T-helper 1 cell treated with Interleukin-12 subunit alpha and Interleukin-12 subunit beta and Interleukin-4 antibody, amounts not matched to agents 30 ng/mL and 1 ng/mL, for 36 hours (primary cell): ENCODE measurements around the gene SEC61A2. TPM values are rescaled to one million over a fixed set of nuclear protein-coding genes. Genes with fewer than 3 reads are reported as not detected.
"Not testable (repeated sequence)": the region's sequence is repeated elsewhere in the genome, so short reads cannot be mapped to it uniquely, and the experiment has no call there.

ENCODE experiments used
- intact Hi-C: fragments of 100-400 bp; cut with micrococcal nuclease; formaldehyde crosslinking; loops from one replicate; pipeline ENCODE4 v1.15.1; 2024
- total RNA-seq: library from RNA; stranded (reverse); gene quantifications from 2 replicates; pipeline ENCODE4 v1.2.3, GENCODE V29; 2022

Gene SEC61A2
- total RNA-seq, 1 donor from 2014 or later, result 28.3 TPM

DNA sequence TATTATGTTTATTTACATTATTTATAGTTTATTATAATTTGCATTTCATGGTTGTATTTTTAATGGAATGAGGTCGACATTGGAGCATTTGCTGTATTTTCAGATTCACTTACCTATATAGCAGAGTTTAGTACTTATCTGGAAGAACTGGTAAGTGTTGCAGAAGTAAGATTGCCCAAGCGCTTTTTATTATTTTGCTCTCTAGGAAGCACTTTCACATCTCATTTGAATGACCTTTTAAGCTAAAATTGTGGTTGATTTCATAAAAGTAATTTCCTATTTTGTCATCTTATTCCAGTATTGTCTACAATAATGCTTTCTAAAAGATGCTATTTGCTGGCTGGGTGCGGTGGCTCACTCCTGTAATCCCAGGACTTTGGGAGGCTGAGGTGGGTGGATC is 28.6 kb downstream of the SEC61A2 start:
- intact Hi-C loops, result no loop called here

GRCh38 chr10:12160664-12161063 is 31.2 kb downstream of the SEC61A2 start:
- intact Hi-C loops, result no loop called here

- intact Hi-C loops, result no loop called here
These were observed 33.5 kb downstream of the SEC61A2 start for GRCh38 chr10:12162927-12163326.

GRCh38 chr10:12164085-12164484 is 34.6 kb downstream of the SEC61A2 start:
- intact Hi-C loops, result no loop called here

DNA sequence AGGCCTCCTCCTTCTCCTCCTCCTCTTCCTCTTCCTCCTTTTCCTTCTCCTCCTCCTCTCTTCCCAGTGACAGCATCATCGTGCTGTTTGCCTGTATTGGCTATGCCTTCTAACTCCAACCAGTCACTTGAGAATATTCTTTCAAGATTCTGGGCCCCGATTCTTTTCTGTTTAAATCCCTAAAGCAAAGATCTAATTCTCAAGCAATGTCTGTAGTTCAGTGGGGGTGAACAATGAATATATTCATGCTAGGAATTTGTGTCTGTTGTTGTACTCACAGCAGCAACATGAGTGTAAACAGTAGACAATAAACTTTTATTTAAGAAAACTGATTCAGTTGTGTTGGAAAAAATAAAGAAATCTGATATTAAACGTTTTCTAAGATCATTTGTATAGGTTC is 35.6 kb downstream of the SEC61A2 start:
- intact Hi-C loops, result no loop called here

DNA sequence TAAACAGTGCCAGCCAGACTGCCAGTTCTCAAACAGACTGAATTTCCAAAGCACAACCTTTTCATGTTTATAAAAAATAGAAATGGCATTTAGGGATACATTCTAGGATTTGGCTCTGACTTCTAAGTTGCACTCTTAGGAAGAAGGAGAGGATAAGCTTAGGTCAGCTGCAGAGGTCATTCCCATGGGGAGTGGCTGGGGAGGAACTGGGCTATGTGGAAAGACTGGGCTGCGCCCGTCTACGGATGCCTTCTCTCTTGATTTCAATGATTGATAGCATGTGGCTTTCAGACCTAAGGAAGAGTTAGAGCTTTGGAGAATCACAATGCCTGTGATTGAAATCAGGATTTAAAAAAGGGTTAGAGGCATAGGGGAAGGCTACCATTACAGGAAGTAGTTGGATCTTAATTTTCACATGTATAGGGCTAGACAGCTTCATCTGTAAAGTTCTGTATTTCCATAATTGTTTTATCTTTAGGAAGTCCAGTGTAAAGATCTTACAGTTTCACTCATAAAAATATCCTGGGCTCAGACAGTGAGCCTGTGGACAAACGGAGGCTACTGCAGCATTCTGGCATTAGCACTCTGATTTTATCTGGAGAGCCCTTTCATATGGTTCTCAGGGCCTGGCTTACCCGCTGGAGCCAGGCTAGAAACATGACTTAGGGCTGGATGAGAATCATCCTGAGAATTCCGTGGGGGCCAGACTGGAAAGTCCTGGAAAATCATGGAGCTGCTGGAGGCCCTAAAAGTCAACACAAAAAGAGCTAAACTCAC is 36.7 kb downstream of the SEC61A2 start:
- intact Hi-C loops, result no loop called here

GRCh38 chr10:12171512-12171911 is 42.0 kb downstream of the SEC61A2 start:
- intact Hi-C loops, result not testable (repeated sequence)

GRCh38 chr10:12177642-12178041 is 48.2 kb downstream of the SEC61A2 start:
- intact Hi-C loops, result no loop called here

DNA sequence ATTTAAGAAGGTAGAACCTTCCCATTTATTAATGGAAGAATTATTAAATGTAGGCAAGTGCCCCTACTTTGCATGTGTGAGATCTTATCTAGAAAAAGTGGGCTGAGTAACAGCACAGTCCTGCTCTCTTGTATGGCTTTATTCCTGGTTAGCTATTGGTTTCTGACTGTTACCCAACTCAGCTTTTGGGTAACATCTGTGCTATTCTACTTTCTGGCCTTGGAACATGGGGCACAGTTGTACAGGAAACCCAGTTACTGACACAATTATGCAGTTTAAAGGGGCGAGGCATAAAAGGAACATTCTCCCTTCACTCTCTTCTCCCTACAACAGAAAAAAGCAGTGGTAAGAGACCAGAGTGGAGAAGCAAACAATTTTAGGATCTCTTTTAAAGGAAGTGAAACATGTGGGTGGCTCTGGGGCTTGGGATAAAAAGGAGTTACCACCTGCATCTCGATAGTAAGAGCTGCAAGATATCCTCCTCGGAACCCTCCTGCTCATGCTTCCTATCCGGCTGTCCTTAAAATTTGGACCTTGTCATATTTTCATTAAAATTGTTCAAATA is 50.2 kb downstream of the SEC61A2 start:
- intact Hi-C loops, result loop anchor here (2.0 to 5.0 kb wide), 2 partner anchors 57 to 137 kb away; partner anchors contain the start of gene UPF2

DNA sequence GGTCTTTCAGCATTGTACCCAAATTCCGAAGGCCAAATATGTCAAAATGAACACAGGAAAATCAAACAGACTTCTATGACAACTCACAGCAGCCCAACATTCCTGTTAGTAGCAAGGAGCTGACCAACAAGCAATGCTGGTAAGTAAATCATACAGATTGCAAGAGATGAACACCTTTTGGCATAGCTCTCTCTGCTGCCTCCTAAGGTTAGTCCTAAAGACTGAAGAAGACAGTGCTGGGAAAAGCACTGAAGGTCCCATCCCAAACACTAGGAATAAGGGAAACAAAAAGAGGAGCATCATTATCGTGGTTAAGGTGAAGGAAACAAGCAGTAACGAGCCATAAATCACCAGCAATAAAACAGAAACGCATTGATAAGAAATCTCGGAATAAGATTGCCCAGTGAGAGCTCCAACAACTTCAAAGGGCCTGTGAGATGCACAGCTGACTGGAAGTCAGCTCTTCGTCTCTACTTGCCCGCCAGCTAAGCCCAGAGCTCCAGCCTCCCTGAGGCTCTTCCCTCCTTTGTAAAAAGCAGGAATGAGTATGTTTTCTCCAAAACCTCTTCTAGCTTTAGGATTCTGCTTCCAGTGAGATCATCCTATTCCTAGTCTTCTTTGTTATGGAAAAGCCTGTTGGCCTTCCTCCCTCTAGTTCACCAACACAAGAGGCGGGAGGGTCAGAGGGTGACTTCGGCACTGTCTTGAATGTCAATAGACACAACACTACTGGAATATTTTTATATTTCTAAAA is 50.9 kb downstream of the SEC61A2 start:
- intact Hi-C loops, result loop anchor here (2.0 to 5.0 kb wide), 2 partner anchors 58 to 138 kb away; partner anchors contain the start of gene UPF2

DNA sequence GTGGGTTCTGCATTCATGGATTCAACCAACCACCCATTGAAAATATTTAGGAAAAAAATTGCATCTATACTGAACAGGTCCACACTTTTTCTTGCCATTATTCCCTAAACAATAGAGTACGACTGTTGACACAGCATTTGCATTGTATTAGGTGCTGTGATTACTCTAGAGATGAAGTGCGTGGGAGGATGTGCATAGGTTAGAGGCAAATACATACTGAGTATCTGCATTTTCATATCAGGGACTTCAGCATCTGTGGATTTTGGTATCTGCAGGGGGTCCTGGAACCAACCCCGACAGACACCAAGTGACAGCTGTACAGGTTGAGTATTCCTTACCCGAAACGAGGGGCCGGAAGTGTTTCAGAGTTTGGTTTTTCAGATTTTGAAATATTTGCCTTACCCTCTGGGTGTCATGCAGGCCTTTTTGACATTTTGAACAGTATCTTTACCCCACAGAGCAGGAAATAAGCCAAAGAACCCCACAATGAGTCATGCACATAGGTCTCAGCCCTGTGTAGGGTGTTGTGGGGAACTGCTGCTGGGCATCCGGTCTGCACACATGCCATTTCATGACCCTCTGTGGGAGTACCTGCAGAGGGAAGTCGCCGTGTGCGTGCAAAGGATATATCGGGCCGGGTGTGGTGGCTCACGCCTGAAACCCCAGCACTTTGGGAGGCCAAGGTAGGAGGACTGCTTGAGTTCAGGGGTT is 51.7 kb downstream of the SEC61A2 start:
- intact Hi-C loops, result loop anchor here (1.0 to 5.0 kb wide), 3 partner anchors 14 to 139 kb away; partner anchors contain the start of genes NUDT5 and UPF2

- intact Hi-C loops, result loop anchor here (5.0 kb wide), 1 partner anchor 142 kb away; the partner anchor contains the start of gene UPF2
These were observed 54.7 kb downstream of the SEC61A2 start for GRCh38 chr10:12184165-12184564.

- intact Hi-C loops, result no loop called here
These were observed 56.8 kb downstream of the SEC61A2 start for GRCh38 chr10:12186323-12186722.

DNA sequence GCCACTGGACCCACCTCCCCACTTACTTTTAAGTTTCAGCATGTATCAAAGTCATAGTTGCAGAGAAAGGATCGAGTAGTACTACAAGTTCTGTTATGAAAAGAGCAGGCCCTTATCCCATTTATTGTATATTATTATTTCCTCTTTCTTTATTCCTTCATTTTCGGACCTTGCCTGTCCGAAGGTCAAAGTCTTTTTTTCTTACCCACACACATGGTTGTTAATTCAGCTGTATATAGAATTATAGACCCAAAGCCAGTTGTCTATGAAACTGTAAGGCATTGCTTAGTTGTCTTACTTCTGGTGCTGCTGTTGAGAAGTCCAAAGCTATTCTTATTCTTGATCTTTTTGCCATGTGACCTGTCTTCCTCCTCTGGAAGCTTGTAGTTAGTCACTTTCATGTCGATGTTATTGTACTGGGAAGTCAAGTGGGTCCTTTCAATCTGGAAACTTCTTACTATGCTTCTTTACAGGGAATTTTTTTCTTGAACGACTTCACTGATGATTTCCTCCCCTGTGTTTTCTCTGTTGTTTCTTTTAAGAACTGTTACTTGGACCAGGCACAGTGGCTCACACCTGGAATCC is 57.9 kb downstream of the SEC61A2 start:
- intact Hi-C loops, result no loop called here

DNA sequence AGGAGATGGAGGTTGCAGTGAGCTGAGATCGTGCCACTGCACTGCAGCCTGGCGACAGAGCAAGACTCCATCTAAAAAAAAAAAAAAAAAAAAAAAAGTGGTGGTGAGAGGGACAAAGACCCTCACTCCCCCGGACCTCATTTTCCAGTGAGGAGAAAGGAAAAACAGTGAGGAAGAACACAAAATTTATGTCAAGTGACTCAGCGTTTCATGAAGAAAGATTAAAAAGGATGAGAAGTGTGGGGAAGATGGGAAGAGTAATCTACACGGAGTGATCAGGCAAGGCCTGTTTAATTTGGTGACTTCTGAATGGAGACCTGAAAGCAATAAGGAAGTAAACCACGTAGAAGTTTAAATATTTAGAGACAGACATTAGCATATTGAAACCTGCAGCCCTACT is 59.2 kb downstream of the SEC61A2 start:
- intact Hi-C loops, result no loop called here

GRCh38 chr10:12189426-12189825 is 59.9 kb downstream of the SEC61A2 start:
- intact Hi-C loops, result no loop called here

DNA sequence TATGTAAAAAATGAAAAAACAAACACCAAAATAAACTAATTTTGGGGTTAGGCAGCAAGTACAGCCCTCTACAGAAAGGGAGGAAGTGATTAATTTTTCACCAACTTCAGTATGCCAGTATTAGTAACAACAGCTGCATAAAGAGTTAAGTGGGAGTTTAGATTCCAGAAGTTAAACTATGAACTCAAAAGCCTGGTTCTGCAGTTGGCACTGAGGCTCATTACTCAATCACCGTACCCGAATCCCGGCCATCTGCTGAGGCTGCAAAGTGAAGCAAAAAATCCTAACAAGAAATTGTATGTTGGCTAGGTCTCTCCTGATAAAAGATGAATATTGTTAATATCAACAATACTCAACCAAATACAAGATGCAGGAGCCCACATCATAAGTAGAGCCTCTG is 62.2 kb downstream of the SEC61A2 start:
- intact Hi-C loops, result loop anchor here (10.0 kb wide), 2 partner anchors 1017 to 1603 kb away; no protein-coding TSS in a partner anchor

GRCh38 chr10:12193193-12193592 is 63.7 kb downstream of the SEC61A2 start:
- intact Hi-C loops, result loop anchor here (10.0 kb wide), 2 partner anchors 1018 to 1602 kb away; no protein-coding TSS in a partner anchor

DNA sequence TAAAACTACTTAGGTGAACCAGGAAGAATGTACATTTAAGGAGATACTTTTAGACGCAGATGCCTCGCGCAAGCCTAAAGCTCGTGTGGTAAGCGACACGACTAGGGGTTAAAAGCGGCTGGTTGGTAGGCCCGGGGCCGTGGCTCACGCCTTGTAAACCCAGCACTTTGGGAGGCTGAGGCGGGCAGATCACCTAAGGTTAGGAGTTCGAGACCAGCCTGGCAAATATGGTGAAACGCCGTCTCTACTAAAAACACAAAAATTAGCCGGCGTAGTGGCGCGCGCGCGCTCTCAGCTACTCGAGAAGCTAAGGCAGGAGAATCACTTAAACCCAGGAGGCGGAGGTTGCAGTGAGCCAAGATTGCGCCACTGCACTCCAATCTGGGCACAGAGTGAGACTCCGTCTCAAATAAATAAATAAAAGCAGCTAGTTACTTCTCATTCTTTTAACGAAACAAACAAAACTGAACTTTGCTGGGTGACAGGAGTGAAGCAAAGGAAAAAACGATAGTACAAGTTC is 65.3 kb downstream of the SEC61A2 start:
- intact Hi-C loops, result loop anchor here (1.0 to 10.0 kb wide), 12 partner anchors 14 to 1600 kb away; partner anchors contain the start of genes DHTKD1, MCM10 and SEC61A2

DNA sequence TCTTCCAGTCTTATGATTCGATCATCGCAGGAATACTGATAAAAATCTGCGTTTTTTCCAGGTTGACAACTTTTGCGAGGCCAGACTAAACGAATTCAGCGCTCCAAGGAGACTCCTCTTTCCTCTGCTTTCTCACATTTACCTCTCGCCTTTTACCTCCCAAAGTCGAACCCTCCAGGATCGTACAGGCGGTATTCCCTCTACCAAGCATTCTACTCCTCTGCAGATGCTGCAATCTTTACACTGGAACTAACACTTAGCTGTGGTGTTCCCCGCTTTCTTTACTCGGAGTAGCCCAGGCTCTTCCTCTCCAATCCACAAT is 65.8 kb downstream of the SEC61A2 start:
- intact Hi-C loops, result loop anchor here (1.0 to 10.0 kb wide), 12 partner anchors 14 to 1600 kb away; partner anchors contain the start of genes DHTKD1, MCM10 and SEC61A2
